ENCODE measurements around the gene C1orf167. TPM values are rescaled to one million over a fixed set of nuclear protein-coding genes. Genes with fewer than 3 reads are reported as not detected.

Gene C1orf167, protein sequence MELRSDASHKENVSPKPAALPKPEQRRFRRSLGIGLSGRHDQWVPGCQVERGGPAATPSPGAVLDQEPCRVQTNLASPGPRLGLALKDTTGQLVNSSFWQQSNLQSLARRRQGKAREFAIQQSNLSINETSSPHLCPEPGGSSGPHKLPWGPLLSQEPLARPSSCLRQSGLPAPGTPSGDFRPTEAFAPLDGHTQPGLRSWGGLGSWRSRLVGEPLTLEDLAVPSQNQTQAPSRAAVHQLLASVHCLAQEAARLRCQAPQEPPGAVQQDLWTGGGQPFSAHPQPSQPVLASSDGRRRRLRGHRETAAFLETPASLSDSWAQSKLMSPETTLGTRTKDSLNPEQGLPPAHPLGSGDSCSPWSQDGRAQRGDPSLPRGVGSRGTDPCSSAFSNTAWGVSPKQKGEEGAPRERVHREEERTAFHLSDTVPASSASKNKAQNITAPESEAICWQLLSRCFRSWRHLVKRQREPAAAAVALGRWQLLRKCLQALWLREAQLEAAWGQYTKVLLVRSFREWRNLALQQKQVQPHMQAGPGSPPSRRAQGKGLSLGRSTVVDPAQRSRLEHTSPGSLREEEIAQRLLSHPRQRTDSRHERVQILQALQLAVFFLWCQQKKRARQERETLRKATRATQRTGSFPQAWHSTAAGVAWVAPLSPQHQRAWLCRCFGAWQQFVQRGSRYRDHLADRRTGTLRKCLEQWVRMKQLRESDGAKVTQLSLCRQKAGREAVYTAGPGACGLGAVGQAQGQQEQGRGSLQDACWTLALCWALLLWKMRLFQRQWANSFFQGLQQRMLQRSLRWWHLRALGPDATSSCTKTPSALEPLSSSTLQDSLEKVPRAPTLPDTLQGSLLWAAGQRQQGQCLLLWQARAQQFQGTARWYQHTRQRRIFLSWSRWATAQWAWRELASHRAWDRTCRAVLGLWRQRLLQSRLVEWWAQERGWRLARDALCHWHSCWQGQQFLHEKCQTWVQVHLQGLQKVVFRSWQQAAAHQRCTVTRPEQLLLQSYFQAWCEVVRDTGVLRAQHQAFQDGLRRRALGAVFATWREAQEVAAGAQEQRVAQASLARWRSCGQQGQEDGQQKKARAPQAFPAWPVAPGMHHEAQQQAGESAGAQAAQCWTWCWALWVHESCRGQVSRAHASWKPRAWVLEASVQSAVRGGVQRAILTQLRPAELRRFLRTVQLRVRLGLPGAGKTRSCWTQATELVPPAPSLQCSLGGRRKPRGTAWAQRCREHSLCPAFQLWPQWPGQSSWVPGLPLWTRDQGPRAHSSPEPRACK (N-terminal part only)
- not detected in 2 replicates for total RNA-seq

GRCh38 chr1:11761988-11762406, at the start of gene C1orf167:
Gene C1orf167 (plus strand): TSS chr1:11762193. CDS start chr1:11764401, 2,208 bp downstream.

DNA sequence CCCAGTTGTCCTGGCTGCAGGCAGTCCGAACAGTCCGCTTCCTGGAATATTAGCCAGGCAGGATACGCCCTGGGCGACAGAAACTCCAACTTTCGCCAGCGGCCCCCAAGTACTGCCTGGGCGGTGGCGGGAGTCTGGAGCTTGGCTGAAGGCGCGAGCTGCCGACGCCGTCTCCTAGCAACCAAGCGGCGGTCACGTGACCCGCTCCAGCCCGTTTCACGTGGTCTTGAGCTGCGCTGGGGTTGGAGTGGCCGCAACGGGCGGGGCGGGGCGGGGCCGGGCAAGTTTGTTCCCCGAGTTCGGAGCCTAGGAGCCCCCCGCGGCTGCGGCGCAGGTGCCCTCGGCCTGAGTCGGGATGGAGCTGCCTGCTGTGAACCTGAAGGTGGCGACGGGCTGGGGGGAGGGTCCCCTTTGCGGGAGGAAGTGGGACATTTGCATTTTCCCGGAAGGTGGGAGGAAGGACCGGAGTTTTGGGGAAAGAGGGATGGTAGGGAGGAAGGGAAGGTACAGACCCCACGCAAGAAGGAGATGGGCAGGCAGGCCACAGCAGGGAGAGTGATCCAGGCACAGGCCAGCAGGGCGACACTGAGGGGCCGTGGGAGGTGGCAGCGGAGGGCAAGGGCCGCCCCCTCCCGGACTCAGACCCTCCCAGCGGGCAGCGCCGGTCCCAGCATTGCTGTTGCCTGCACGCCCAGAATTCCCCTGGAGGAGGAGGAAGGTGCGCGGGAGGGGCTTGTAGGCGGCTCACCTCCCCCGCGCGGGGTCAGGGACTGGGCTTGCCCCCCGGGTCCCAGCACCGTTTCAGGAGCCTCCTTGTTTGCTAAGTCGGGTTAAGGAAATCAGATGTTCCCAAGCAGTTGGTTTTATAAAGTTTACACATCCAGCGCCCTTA, 25.9 kb upstream of the C1orf167 start, which contains the start of gene AGTRAP:
Gene AGTRAP (plus strand): TSS at position 283 of the 892 bp plus-strand sequence. CDS start 73 bp downstream, at position 356.

DNA sequence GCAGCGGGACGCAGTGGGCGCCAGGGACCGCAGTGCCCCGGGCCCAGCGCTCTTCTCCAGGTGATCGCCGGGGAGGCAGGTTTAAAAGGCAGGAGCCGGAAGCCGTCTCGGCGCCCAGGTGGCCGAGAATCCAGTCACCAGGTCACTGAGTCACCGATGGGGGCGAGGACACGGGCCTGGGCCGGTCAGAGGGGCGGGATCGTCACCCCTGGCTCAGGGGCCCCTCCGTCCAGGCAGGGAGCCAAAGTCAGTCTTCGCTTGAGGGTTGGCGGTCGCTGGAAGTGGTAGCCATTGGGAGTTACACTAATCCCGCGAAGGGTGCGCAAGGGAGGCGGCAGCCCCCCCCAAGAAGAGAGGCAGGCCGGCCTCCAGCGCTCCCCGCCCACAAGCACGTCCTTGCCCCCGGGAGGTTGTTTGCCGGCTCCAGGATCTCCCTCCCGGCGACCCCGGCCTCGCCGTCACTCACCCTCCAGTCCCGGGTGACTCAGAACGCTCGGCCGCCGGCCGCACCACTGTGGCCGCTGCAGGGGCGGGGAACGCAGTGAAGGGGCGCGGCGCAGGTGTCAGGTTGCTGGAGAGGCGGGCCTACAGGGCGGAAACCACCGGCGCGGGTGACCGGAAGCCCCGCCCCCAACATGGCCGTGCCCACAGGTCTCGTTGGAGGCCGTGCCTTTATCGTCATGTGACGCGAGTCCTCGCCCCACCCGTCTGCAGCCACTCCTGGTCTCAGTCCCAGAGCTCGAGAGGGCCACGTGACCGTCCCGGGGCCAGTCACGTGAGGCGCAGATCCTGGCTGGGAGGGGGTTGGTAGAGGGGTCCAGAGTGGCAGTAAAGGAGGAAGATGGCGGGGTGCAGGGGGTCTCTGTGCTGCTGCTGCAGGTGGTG, 43.7 kb downstream of the C1orf167 start, which contains the start of the genes CLCN6 and MTHFR:
Gene CLCN6 (plus strand): TSS at position 770 of the 885 bp plus-strand sequence. CDS start 72 bp downstream, at position 842.
Gene MTHFR (minus strand): TSS at position 543 of the 885 bp plus-strand sequence. CDS start 2,848 bp downstream, outside the sequence.

Other genes starting within 250 kb of the C1orf167 start
- gene FBXO2, start 107.8 kb upstream of the C1orf167 start, total RNA-seq = 1.1 and 4.4 TPM in 2 replicates
- gene FBXO44, start 107.3 kb upstream of the C1orf167 start, total RNA-seq = 5.5 and 21.7 TPM in 2 replicates
- 9.6 and 14.2 TPM in 2 replicates for gene FBXO6, start 98.0 kb upstream of the C1orf167 start, total RNA-seq
- 68.8 and 103 TPM in 2 replicates for gene MAD2L2, start 81.0 kb upstream of the C1orf167 start, total RNA-seq
- under 0.01 TPM in 2 replicates for gene DRAXIN, start 70.5 kb upstream of the C1orf167 start, total RNA-seq
- gene AGTRAP, start 26.1 kb upstream of the C1orf167 start, total RNA-seq = 73.2 and 85.6 TPM in 2 replicates
- gene MTHFR, start 43.8 kb downstream of the C1orf167 start, total RNA-seq = 7.5 and 25.2 TPM in 2 replicates
- 6.7 and 11.5 TPM in 2 replicates for gene CLCN6, start 44.0 kb downstream of the C1orf167 start, total RNA-seq
- gene NPPA, start 85.6 kb downstream of the C1orf167 start, total RNA-seq = not detected in 2 replicates
- gene NPPB, start 96.8 kb downstream of the C1orf167 start, total RNA-seq = 7.4 and 17.8 TPM in 2 replicates
- 94.7 and 107 TPM in 2 replicates for gene KIAA2013, start 164.2 kb downstream of the C1orf167 start, total RNA-seq
- 170 and 172 TPM in 2 replicates for gene PLOD1, start 172.5 kb downstream of the C1orf167 start, total RNA-seq
- gene MFN2, start 218.3 kb downstream of the C1orf167 start, total RNA-seq = 46.0 and 54.8 TPM in 2 replicates

Data from mesangial cell (primary cell).